H54 (cell line): ENCODE measurements around the gene INHBE.

Experiments
- DNase-seq: peaks from one replicate; pipeline ENCODE4 v3.0.0; 2011; ENCODE audit warnings: low spot score, mixed read lengths; ENCODE audit not compliant: insufficient read length
- FAIRE-seq: peaks from 3 replicates; lab custom pipeline; 2011; peaks lifted over from hg19 to GRCh38; lab: Jason Lieb, UNC
- POLR2A ChIP-seq: IDR thresholded peaks from 2 replicates; pipeline ENCODE4 v1.6.1; 2011; ENCODE audit warnings: low read depth, mild to moderate bottlenecking, low read length

Gene INHBE

GRCh38 chr12:57471661-57472060 lies 16.6 kb downstream of the INHBE start:
- DNase-seq (no peak), FAIRE-seq (no peak)
- TF ChIP-seq POLR2A = no peak

GRCh38 chr12:57472391-57472790 lies 17.3 kb downstream of the INHBE start:
- FAIRE-seq (no peak), DNase-seq (no peak)
- TF ChIP-seq POLR2A = no peak

GRCh38 chr12:57473392-57473791 lies 18.3 kb downstream of the INHBE start:
- TF ChIP-seq POLR2A = no peak
- no peak for DNase-seq
- no peak for FAIRE-seq

DNA sequence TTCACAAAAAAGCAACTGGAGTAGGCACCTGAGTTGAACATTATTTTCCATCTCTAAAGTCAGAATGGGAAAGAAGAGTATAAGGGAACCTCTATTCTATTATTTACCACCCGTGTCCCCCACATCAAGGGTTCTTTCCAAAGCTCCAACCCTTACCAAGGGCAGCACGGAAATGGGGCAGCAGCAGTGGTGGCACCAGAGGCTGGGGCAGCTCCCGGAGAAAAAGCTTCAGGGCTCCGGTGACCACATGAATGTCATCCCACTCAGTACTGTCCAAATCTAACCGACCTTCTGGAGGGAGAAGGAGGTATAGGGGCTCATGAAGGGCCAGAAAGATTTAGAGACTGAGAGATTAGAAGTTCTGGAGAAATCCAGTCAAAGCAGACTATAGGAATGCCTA lies 18.8 kb downstream of the INHBE start:
- FAIRE-seq (no peak), DNase-seq (no peak)
- TF ChIP-seq POLR2A = no peak

- FAIRE-seq (no peak), DNase-seq (no peak)
- TF ChIP-seq POLR2A = no peak
Observed at GRCh38 chr12:57474430-57474829, 19.3 kb downstream of the INHBE start.

DNA sequence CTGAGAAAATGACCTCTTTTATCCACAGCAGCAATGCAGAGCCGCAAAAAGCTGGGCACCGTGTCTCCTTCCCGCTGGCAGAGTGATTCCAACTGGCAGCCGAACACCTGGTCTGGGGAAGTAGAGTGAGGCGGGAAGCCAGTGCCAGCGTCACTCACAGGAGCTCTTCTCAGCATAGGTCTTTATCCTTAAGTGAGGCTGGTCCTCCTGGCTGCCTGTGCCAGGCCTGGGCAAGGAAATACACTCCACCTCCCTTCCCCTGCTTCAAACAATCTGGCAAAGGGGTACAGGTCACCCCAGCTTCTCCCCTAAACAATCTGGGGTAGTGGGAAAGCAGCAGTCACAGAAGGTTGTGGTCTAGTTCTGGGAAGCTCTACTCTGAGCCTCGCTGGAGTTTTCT lies 19.8 kb downstream of the INHBE start:
- FAIRE-seq = no peak
- DNase-seq = no peak
- TF ChIP-seq POLR2A = no peak

DNA sequence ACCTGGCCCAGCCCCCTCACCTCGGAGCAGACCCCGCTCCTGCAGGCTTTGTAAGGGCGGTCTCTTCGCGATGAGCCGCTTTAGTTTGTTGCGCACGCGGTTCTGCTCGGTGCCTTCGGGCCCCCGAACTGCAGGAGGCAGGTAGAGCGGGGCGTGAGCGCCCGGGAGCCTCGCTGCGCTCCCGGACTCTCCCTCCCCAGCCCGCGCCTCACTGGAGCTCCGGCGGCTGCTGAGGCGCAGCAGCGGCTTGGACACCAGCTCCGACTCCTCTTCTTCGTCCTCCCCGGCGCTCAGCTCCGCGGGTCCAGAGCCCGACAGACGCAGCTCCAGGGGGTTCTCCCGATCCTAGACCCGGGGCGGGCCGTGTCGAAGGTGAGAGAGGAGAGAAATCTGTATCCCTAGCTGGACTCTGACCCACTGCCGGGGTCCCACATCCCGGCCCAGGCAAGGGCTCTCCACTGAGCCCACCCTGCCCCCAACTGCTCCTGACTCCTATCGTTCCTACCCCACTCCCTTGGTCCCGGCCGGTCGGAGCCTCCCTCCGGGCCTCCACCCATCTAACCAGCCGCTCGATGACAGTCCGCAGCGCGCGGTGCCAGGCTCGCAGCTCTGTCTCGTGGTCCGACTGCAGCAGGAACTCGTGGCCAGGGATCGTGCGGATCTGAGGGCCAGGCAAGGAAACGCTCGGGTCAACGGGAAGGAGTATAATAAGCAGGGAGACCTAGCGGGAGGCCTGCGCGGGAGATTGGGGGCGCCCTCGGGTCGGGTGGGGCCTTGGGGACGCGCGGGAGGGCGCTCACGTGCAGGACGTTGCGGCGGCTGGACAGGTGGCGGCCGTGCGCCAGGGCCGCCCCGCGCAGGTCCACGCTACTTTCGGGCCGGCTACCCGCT lies 20.4 kb downstream of the INHBE start:
- no peak for DNase-seq
- FAIRE-seq = no peak
- TF ChIP-seq POLR2A = no peak

DNA sequence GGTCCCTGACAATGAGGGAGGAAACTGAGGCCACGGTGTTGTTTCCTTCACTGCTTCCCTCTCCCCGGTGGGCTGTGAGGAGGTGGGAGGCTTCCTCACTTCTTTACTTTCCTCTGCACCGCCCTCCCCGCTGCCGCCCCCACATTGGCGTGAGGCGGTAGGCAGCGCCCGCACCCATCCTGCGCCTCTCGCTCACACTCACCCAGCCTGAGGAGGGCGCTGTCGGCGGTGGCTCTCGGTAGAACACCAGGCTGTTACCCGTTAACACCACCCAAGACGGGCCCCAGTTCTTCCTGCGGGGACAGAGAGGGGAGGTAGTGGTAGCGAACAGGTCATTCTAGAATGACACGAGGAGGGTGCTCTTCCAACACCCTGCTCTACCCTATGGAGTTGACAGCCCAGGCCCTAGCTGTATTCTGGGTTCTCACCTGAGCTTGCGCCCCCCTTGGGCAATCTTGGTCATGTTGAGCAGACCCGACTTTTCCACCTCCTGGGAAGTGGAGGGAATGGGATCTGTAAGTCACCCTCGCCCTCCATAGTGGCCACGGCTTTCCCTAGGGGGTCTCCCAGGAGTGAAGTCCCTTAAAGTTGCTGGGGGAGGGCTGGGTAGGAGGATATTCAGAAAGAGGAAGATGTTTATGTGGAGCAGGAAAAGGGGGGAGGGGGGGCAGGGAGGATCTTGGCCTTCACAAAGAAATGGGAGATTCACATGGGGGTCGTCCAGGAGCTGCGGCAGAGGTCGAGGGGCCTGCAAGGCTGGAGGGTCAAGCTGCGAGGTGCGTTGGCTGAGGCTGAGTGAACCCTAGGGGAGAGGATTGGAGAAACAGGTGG lies 21.3 kb downstream of the INHBE start:
- no peak for DNase-seq
- FAIRE-seq = no peak
- TF ChIP-seq POLR2A = no peak

DNA sequence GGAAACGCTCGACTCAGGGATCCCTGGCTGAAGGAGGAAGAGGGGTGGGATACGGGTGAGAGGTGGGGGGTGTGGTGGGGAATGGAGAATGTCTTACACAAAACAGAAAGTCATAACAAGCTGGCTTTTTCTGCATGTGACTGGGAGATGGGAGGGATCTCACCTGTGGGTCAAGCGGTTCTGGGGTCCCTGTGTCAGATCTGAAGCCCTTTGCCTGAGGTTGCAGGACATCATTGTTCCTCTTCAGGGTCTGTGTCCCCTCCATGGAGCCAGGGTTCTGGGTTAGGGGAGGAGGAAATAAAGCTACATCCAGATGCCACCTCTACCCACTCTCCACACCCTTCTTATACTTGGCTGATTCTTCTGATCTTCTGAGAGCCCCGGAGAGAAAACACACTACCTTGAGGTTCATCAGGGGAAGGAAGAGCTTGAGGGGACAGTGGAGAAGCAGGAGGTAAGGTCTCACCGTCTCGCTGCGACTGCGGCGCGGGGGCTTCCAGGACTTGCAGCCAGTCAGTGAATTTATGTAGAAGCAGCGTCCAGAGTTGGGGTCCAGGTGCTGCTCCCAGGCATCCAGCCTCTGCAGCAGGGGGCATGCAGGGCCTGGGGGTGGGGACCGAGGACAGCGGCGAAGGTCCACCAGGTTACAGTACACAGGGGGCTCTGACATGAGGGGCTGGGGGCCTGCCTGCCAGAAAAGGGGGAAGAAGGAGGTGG lies 22.0 kb downstream of the INHBE start:
- DNase-seq (no peak), FAIRE-seq (no peak)
- TF ChIP-seq POLR2A = no peak

GRCh38 chr12:57477710-57478681 lies 22.9 kb downstream of the INHBE start:
- TF ChIP-seq POLR2A = no peak
- no peak for DNase-seq
- no peak for FAIRE-seq

DNA sequence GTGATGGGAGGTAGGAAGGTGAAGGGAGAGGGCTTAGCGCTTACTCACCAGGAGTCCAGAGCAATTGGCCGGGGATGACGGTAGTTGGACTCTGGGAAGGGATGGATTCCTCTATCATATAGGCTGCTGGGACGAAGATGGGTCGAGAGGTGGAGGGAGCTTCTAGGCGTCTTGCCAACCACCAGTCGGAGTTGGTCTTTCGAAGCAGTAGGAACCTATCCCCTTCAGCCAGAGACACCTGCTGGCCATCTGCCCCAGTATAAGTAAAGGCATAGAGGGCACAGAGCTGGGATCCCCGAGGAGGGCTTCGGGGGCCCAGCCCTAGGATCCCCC lies 23.9 kb downstream of the INHBE start:
- DNase-seq (no peak), FAIRE-seq (no peak)
- TF ChIP-seq POLR2A = no peak

DNA sequence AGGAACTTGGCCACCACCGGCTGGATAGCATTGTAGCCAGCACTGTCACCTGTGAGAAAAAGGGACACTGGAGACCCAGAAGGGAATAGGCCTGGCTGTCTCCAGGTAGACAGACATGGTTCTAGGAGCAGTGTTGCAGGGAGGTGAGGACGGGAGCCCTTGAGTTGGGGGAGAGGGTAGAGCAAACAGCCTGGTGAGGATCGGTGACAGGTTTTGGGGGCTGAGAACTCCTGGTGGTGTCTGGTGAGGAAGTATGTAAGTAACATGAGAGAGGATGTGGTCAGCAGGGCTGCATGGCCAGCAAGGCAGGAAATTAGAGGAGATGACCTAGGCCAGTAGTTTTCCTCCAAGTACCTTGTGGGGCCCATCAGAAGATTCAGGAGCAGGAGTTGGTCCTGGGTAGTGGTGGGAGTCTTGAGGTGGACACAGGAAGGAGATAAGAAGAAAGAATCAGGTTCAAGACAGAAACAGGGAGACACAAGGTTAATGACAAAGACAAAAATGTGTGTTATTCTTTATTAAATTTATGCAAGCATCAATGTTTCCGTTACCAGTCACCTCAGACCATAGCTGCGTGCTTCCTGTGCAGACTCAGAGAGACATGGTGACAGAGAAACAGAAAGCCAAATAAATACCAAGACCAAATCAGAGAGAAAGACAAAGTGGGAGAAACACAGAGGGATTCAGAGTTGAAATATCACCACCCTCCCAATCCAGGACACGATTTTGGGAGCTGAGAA lies 24.4 kb downstream of the INHBE start, which contains the start of gene ARHGAP9:
Gene ARHGAP9 (minus strand): TSS at position 491 of the 740 bp plus-strand sequence. CDS start 460 bp downstream, at position 31.
- FAIRE-seq (no peak), DNase-seq (no peak)
- TF ChIP-seq POLR2A = no peak
